Mucosa of stomach (tissue), 1 donor: ENCODE measurements around the gene FZR1.

Experiments
- H3K27me3 ChIP-seq: one replicate; pipeline ENCODE4 v1.7.0; 2013; ENCODE audit warnings: mild to moderate bottlenecking, low read length; ENCODE audit not compliant: control insufficient read depth, insufficient read depth
- H3K36me3 ChIP-seq: one replicate; pipeline ENCODE4 v1.7.0; 2013; ENCODE audit warnings: low read length; ENCODE audit not compliant: control insufficient read depth, insufficient read depth
- H3K4me1 ChIP-seq: one replicate; pipeline ENCODE4 v1.7.0; 2013; ENCODE audit warnings: mild to moderate bottlenecking, low read length; ENCODE audit not compliant: control insufficient read depth, insufficient read depth
- H3K4me3 ChIP-seq: one replicate; pipeline ENCODE4 v1.7.0; 2013; ENCODE audit warnings: low read length
- H3K9ac ChIP-seq: one replicate; pipeline ENCODE4 v1.7.0; 2013; ENCODE audit warnings: mild to moderate bottlenecking, low read length, moderate library complexity
- H3K9me3 ChIP-seq: one replicate; pipeline ENCODE4 v1.7.0; 2013; ENCODE audit warnings: mild to moderate bottlenecking, low read length, moderate library complexity; ENCODE audit not compliant: control insufficient read depth
- donor health status: Pancreatic carcinoma.

Gene FZR1

GRCh38 chr19:3465552-3465951 lies 40.6 kb upstream of the FZR1 start:
- no peaks in the 10 kb centered on the region for H3K36me3 ChIP-seq
- H3K4me3 ChIP-seq: no peak overlapping the region
- no peak overlapping the region for H3K9ac ChIP-seq
- no peaks in the 10 kb centered on the region for H3K9me3 ChIP-seq
- no peaks in the 10 kb centered on the region for H3K27me3 ChIP-seq
- H3K4me1 ChIP-seq: no peaks in the 10 kb centered on the region

GRCh38 chr19:3466635-3467034 lies 39.5 kb upstream of the FZR1 start:
- H3K4me3 ChIP-seq: no peak overlapping the region
- no peaks in the 10 kb centered on the region for H3K4me1 ChIP-seq
- H3K27me3 ChIP-seq: no peaks in the 10 kb centered on the region
- H3K9me3 ChIP-seq: no peaks in the 10 kb centered on the region
- no peaks in the 10 kb centered on the region for H3K36me3 ChIP-seq
- H3K9ac ChIP-seq: no peak overlapping the region

GRCh38 chr19:3467437-3468198 lies 38.5 kb upstream of the FZR1 start:
- Histone ChIP-seq H3K4me3 (no peak overlapping the region), H3K9me3 (no peaks in the 10 kb centered on the region), H3K9ac (no peak overlapping the region), H3K27me3 (no peaks in the 10 kb centered on the region), H3K4me1 (peaks cover 7% of the 10 kb centered on the region), H3K36me3 (no peaks in the 10 kb centered on the region)

- Histone ChIP-seq H3K9me3 (no peaks in the 10 kb centered on the region), H3K9ac (no peak overlapping the region), H3K4me3 (no peak overlapping the region), H3K36me3 (no peaks in the 10 kb centered on the region), H3K4me1 (peaks cover 10% of the 10 kb centered on the region), H3K27me3 (no peaks in the 10 kb centered on the region)
These were observed 37.9 kb upstream of the FZR1 start for GRCh38 chr19:3468211-3468610.

- Histone ChIP-seq H3K4me1 (peaks cover 24% of the 10 kb centered on the region), H3K36me3 (no peaks in the 10 kb centered on the region), H3K27me3 (no peaks in the 10 kb centered on the region), H3K4me3 (no peak overlapping the region), H3K9ac (no peak overlapping the region), H3K9me3 (no peaks in the 10 kb centered on the region)
These were observed 36.2 kb upstream of the FZR1 start for GRCh38 chr19:3469638-3470499.

- H3K27me3 ChIP-seq: no peaks in the 10 kb centered on the region
- no peaks in the 10 kb centered on the region for H3K9me3 ChIP-seq
- H3K4me1 ChIP-seq: peaks cover 25% of the 10 kb centered on the region
- H3K36me3 ChIP-seq: no peaks in the 10 kb centered on the region
- H3K4me3 ChIP-seq: no peak overlapping the region
- no peak overlapping the region for H3K9ac ChIP-seq
These were observed 35.5 kb upstream of the FZR1 start for GRCh38 chr19:3470500-3471128.

GRCh38 chr19:3471954-3472655 lies 34.0 kb upstream of the FZR1 start:
- Histone ChIP-seq H3K9me3 (no peaks in the 10 kb centered on the region), H3K27me3 (no peaks in the 10 kb centered on the region), H3K4me3 (no peak overlapping the region), H3K9ac (no peak overlapping the region), H3K36me3 (no peaks in the 10 kb centered on the region), H3K4me1 (peaks cover 25% of the 10 kb centered on the region)

GRCh38 chr19:3474010-3474409 lies 32.1 kb upstream of the FZR1 start:
- no peaks in the 10 kb centered on the region for H3K36me3 ChIP-seq
- no peak overlapping the region for H3K4me3 ChIP-seq
- no peak overlapping the region for H3K9ac ChIP-seq
- H3K9me3 ChIP-seq: no peaks in the 10 kb centered on the region
- H3K27me3 ChIP-seq: no peaks in the 10 kb centered on the region
- H3K4me1 ChIP-seq: peaks cover 26% of the 10 kb centered on the region

- no peak overlapping the region for H3K4me3 ChIP-seq
- H3K27me3 ChIP-seq: no peaks in the 10 kb centered on the region
- peaks cover 32% of the 10 kb centered on the region for H3K4me1 ChIP-seq
- H3K9me3 ChIP-seq: no peaks in the 10 kb centered on the region
- no peak overlapping the region for H3K9ac ChIP-seq
- no peaks in the 10 kb centered on the region for H3K36me3 ChIP-seq
These were observed 31.5 kb upstream of the FZR1 start for GRCh38 chr19:3474614-3475013.

- Histone ChIP-seq H3K27me3 (peaks cover 2% of the 10 kb centered on the region), H3K4me1 (peaks cover 39% of the 10 kb centered on the region), H3K9me3 (no peaks in the 10 kb centered on the region), H3K36me3 (no peaks in the 10 kb centered on the region), H3K9ac (no peak overlapping the region), H3K4me3 (no peak overlapping the region)
These were observed 30.7 kb upstream of the FZR1 start for GRCh38 chr19:3475449-3475848.

GRCh38 chr19:3476830-3477229 lies 29.3 kb upstream of the FZR1 start:
- Histone ChIP-seq H3K4me1 (peaks cover 53% of the 10 kb centered on the region), H3K27me3 (peaks cover 4% of the 10 kb centered on the region), H3K36me3 (no peaks in the 10 kb centered on the region), H3K9me3 (no peaks in the 10 kb centered on the region), H3K4me3 (no peak overlapping the region), H3K9ac (no peak overlapping the region)
